NB4 (cell line): ENCODE data around the gene STIM2.

Experiments
- MYC ChIP-seq: IDR thresholded peaks from 2 replicates; pipeline ENCODE4 v1.6.1; 2011; ENCODE audit warnings: low read depth, low read length
- POLR2A ChIP-seq: IDR thresholded peaks from 2 replicates; pipeline ENCODE4 v1.6.1; 2011; ENCODE audit warnings: mild to moderate bottlenecking; ENCODE audit not compliant: insufficient read length; ENCODE audit errors: extremely low read depth
- TF ChIP-seq, protein P1 (sequence below): IDR thresholded peaks from one replicate; pipeline ENCODE4 v1.5.1; 2012; ENCODE audit warnings: low read depth, low read length
- TF ChIP-seq, protein P2 (sequence below): IDR thresholded peaks from 2 replicates; pipeline ENCODE4 v1.6.1; 2011; ENCODE audit warnings: low read depth, low read length

DNA sequence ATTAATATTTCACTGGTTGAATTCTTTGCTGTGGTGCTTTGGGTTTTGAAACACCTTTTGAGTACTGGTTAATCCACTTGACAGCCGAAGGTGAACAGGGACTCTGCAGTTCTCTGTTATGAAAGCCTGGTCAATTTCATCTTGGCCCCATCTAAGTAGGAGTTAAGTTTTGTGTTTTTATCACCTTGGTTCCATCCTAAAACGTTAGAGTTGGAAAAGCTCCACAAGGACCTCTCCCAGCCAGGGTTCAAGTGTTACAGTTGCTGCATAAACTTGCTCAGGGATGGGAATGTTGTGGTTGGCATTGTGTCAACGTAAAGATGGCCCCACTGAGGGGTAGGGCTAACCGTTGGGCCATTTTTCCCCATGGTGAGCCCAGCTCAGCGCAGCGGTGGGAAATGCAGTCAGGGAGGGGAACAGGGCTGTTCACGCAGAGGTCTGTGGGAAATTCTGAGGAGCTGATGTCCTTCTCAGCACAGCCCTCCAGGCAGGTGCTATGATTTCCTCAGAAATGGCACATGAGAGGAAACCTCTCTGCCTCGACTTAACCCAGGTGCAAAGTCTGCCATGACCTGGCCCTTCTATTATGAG lies 188.7 kb downstream of the STIM2 start:
- TF ChIP-seq, protein P1, sequence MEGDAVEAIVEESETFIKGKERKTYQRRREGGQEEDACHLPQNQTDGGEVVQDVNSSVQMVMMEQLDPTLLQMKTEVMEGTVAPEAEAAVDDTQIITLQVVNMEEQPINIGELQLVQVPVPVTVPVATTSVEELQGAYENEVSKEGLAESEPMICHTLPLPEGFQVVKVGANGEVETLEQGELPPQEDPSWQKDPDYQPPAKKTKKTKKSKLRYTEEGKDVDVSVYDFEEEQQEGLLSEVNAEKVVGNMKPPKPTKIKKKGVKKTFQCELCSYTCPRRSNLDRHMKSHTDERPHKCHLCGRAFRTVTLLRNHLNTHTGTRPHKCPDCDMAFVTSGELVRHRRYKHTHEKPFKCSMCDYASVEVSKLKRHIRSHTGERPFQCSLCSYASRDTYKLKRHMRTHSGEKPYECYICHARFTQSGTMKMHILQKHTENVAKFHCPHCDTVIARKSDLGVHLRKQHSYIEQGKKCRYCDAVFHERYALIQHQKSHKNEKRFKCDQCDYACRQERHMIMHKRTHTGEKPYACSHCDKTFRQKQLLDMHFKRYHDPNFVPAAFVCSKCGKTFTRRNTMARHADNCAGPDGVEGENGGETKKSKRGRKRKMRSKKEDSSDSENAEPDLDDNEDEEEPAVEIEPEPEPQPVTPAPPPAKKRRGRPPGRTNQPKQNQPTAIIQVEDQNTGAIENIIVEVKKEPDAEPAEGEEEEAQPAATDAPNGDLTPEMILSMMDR, result no peak
- no peak for TF ChIP-seq MYC
- TF ChIP-seq, protein P2, sequence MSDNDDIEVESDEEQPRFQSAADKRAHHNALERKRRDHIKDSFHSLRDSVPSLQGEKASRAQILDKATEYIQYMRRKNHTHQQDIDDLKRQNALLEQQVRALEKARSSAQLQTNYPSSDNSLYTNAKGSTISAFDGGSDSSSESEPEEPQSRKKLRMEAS, result no peak
- TF ChIP-seq POLR2A, result no peak
